ENCODE measurements around the gene LIMS1. TPM values are rescaled to one million over a fixed set of nuclear protein-coding genes. Genes with fewer than 3 reads are reported as not detected.
"Not testable (repeated sequence)": the region's sequence is repeated elsewhere in the genome, so short reads cannot be mapped to it uniquely, and the experiment has no call there.

The LIMS1 gene, protein sequence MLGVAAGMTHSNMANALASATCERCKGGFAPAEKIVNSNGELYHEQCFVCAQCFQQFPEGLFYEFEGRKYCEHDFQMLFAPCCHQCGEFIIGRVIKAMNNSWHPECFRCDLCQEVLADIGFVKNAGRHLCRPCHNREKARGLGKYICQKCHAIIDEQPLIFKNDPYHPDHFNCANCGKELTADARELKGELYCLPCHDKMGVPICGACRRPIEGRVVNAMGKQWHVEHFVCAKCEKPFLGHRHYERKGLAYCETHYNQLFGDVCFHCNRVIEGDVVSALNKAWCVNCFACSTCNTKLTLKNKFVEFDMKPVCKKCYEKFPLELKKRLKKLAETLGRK
- total RNA-seq = 10 to 100 TPM; 59.8 to 65.2 TPM
- long read RNA-seq, full-length matches to known transcripts = 5 of 26 reads
- long read RNA-seq, partial matches to known transcripts = 0 of 26 reads
- long read RNA-seq, other reads (novel, unspliced or antisense) = 21 of 26 reads

DNA sequence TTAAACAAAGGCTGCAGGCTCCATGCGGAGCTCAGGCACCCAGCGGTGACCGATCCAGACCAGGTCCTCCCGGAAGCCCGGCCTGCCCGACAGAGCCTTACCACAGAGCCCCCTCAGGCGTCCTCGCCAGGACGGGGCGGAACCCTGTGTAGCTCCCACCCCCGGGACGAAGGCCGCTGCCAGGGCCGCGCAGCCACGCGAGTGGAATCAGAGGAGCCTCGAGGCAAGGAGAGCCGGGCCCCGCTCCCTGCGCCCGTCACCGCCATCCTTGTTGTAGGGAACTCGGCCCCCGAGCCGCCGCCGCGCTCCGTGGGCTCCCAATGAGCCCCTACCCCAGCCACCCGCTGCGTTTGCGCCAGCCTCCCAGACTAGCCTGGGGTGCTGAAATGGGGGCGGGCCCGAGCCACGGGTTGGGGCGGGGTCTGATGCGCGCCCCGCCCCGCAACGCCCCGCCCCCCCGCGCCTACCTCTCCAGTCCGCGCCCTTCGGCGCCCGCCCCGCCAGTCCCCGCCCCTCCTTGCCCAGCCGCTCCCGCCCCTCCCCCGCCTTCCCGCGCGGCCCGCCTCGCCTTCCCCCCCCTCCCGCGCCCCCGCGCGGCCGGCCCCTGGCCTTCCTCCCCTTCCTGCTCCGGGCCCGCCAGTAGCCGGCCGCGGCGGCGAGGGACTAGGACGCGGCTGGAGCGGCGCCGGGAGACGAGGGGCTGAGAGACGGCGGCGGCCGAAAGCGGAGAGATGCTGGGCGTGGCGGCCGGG is at the start of gene LIMS1:
TSS of gene LIMS1 (plus strand) at position 639 of the 752 bp plus-strand sequence. CDS start at position 732, 93 bp downstream.
- ATAC-seq (peak; percentile 96 to 97), DNase-seq (peak; percentile 93)
- intact Hi-C loops (cut with DNase I) = loop anchor here in 1 of 2 donors (10.0 kb wide), 1 partner anchor 51 kb away; no protein-coding TSS in a partner anchor

DNA sequence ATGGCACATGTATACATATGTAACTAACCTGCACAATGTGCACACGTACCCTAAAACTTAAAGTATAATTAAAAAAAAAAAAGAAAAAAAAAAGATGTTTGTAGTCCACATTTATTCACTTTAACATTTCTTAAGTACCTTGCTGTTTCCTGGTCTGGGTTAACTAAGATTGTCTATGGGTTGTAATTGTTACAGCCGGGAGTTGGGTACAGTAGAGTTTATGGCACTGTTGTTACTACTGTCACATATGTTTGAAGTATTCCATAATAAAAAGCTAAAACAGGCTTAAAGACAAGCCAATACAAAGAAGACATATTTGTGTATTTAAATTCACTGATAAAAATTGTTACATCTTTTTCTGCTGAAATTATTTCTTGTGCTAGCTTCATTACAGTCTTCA is 49.0 kb upstream of the LIMS1 start:
- intact Hi-C loops (cut with DNase I) = no loop called here
- no peak for ATAC-seq

DNA sequence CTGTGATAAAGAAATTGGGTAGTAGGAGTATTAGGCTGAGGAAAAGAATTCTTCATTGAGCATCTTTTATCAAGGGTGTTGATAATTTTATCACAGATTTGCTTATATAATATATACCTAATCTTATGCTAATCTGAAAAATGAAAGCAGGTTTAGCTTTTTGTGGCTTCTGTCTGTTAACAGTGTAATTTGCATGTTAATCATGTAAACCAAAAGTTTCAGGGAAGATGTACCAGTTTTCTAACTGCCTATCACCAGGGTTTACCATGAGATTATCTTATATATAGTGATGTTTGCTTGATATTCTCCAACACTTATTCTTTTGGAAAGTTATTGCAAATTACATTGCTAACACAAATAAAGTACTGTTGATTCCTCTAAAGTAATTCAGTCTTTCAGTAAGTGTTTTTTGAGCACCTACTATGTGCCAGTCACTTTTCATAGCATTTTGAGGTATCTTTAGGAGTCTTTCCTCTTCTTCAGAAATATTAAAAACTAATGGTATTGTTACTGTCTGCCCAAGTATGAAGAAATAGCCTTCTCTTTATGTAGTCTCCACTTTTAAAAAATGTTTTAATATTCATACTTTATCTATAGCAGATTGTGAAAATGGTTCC is 43.7 kb upstream of the LIMS1 start:
- DNase-seq (no peak), ATAC-seq (no peak)
- intact Hi-C loops (cut with DNase I) = no loop called here

More for the DNA sequence above, 49.0 kb upstream of the LIMS1 start:
- DNase-seq = no peak

DNA sequence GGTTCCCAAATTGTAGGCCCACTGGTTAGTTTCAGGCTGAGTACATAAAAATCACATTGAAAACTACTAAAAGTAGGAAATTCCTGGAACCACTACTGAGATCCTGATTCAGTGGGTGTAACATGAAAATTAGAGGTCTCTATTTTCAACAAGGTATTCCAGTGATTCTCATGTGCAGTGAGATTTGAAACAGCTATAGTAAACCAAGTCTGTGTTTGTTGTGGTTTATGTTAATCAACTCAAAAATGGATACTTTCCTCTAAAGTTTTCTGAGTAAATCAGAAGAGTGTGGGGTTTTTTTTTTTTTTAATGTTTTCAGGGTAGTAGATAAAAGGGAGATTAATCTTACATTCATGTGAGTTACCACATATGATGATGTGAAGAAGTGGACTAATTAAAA is 42.4 kb upstream of the LIMS1 start:
- intact Hi-C loops (cut with DNase I) = no loop called here
- ATAC-seq (no peak), DNase-seq (no peak)

DNA sequence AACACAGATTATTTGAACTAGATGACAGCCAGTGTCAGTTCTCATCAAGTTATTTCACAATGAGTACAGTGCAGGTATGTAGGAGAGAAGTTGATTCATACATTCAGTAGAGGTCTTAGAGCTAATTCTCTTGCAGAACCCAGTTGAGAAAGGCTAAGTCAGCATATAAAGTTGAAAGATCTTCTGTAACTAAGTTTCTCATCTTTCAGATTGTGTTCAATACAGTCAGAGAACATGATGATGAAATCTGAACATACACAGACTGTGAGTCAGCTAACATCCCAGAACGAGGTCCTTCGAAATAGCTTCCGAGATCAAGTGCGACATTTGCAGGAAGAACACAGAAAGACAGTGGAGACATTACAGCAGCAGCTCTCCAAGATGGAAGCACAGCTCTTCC is 41.9 kb upstream of the LIMS1 start:
- ATAC-seq (peak in 1 of 2 donors; percentile 94), DNase-seq (no peak)
- intact Hi-C loops (cut with DNase I) = no loop called here

DNA sequence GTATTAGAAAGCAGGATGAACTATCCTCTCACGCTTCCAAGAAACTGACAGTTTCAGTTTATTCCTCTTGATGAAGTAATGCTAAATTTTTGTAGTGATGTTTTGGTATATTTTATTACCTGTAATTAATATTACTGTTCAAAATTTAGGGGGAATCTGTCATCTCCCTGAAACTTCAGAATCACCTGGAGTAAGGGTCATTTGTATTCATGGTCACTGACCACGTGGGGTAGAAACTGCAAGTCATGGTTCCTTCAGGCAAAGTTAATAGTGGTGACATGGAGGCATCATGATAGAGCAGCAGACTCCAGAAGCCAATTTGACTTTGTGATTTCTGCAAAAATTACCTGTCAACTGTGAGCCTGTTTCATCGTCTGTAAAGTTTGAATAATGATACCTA is 38.1 kb upstream of the LIMS1 start:
- intact Hi-C loops (cut with DNase I); ATAC-seq; DNase-seq: not testable (repeated sequence)

DNA sequence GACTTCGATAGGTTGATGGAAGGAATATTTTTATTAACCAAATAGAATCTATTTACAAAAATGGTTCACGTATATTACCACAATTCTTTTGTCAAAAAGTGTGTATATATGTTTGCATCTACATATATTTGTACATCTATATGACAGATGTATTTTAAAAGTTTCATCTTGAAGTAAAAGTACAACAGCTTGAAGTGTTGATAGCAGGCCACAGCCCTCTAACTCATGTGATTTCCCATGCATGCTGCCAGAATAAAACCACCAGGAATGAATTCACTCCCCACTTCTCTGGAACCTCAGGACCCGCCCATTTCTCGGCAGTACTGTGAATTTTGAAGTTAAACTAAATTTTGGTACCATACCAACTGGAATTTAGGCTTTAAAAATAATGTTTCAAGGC is 26.6 kb upstream of the LIMS1 start:
- intact Hi-C loops (cut with DNase I); DNase-seq; ATAC-seq: not testable (repeated sequence)

DNA sequence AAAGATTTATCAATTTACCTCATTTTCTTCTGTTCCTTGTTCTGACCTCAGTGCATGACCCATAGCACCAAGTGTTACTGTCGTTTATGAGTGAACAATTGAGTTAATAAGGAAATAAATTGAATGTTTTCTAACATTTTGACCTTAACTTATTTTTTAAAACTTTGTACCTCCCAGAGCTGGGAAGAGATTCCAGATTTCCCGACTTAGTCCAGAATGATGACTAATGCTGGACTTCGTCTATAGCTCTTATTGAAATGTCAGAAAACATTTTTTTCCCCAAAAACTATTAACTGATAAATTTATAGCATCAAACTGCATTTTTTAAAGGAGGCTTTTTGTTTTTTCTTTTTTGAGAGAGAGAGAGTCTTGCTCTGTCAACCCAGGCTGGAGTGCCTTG is 21.8 kb upstream of the LIMS1 start:
- DNase-seq; ATAC-seq; intact Hi-C loops (cut with DNase I): not testable (repeated sequence)

DNA sequence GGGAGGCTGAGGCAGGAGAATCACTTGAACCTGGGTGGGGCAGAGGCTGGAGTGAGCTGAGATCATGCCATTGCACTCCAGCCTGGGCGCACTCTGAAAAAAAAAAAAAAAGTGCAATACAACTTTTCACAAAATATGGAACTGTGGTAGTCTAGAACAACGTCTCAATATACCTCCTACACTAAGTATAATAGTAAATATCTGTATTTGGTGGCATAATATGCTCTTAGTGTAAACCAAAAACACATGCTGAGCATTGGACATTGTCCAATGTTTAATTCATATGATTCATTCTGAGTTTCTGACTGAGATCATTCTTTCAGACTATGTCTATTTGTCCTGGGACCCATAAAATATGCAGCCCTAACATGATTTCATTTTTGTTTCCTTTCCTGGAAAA is 19.8 kb upstream of the LIMS1 start:
- intact Hi-C loops (cut with DNase I); DNase-seq; ATAC-seq: not testable (repeated sequence)

DNA sequence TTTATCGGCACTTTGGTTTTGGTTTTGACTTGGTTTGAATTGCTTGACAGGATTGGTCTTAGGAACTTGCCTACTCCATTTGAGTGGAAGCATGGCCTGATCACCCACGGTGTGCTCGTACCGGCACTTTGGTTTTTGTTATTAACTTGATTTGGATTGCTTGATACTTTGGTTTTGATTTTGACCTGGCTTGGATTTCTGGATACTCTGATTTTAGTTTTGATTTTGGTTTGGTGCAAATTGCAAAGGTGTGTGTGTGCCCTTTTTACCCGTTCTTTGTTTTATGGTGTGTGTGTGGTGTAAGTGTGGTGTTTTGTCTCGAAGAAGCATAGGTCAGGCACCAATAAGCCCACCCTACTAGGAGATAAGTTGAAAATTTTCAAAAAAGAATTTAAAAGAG is 9.6 kb upstream of the LIMS1 start:
- DNase-seq; intact Hi-C loops (cut with DNase I); ATAC-seq: not testable (repeated sequence)

DNA sequence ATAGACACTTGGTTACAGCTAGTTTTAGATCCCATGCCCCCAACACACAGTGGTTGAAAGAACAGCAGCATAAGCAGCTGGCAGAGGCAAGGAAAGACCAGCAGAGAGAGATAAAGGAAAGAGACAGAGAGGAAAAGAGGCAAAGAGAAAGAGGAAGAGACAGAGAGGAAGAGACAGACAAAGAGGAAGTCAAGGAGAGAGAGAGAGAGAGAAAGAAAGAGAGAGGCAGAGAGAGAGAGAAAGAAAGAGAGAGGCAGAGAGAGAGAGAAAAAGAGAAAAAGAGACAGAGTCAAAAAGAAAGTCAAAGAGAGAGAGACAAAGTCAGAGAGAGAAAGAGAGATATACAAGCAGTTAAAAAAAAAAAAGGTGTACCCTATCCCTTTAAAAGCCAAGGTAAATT is 9.0 kb upstream of the LIMS1 start:
- DNase-seq; intact Hi-C loops (cut with DNase I); ATAC-seq: not testable (repeated sequence)

DNA sequence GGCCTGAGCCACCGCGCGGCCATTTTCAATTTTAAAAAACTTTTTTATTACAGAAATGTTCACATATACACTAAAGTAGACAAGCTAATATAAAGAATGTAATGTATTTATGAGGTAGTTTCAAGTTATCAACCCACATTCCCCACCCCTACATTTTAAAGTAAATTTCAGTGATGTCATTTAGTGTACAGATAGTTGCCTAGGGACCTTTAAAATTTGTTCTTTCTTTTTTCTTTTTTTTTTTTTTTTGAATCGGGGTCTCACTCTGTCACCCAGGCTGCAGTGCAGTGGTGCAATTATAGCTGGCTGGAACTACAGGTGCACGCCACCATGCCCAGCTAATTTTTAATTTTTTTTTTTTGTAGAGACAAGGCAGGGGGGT is 2.6 kb upstream of the LIMS1 start:
- DNase-seq = no peak
- ATAC-seq = no peak
- intact Hi-C loops (cut with DNase I) = loop anchor here in 1 of 2 donors (10.0 kb wide), 1 partner anchor 53 kb away; no protein-coding TSS in a partner anchor

DNA sequence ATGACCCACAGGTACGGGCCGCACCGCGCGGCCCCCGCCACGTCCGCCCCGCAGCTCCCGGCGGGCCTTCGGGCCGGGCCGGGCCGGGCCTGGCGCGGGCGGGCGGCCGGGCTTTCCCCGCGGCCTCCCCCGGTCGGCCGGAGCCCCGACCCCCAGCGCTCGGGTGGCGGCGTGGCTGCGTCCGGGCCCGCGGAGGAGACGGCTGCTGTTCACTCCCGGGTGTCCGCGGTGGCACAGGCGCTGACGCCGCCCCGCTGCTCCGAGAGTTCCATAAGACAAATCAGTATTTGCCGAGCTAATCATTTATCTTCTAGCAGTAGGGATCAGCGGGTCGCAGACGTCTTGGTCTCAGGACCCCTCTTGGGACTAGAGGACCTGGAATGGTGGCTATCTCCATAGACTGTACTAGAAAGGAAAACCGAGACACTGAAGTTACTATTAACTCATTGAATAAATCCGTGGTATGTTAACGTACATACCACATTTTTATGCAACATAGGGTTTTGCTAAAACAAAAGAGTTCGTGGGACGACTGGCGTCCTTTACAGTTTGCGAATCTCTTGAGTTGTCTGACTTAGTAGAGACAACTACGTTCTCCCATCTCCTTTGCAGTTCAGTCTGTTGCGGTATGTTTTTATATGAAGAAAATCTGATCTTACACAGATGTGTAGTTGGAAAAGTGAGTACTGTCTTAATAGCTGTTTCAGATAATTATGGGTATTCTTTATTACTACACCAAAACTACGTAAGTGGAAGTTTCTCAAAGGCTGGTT is 500 bp downstream of the LIMS1 start:
- peak in 1 of 2 donors; percentile 38 for ATAC-seq

DNA sequence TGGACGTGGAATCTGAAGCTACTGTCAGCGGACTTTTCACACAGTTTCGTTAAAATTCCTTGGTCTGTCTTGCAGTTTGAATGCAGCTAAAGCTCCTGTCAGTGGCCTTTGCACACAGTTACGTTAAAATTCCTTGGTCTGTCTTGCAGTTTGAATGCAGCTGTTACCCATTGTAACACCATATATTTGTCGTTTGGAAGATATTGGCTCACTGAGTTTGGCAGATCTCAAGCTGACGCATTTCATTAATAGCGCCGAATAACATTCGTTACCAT is 1.0 kb downstream of the LIMS1 start:
- ATAC-seq = no peak

More for the DNA sequence above, 500 bp downstream of the LIMS1 start:
- DNase-seq = peak; percentile 44
- intact Hi-C loops (cut with DNase I) = loop anchor here in 1 of 2 donors (10.0 kb wide), 1 partner anchor 50 kb away; no protein-coding TSS in a partner anchor

DNA sequence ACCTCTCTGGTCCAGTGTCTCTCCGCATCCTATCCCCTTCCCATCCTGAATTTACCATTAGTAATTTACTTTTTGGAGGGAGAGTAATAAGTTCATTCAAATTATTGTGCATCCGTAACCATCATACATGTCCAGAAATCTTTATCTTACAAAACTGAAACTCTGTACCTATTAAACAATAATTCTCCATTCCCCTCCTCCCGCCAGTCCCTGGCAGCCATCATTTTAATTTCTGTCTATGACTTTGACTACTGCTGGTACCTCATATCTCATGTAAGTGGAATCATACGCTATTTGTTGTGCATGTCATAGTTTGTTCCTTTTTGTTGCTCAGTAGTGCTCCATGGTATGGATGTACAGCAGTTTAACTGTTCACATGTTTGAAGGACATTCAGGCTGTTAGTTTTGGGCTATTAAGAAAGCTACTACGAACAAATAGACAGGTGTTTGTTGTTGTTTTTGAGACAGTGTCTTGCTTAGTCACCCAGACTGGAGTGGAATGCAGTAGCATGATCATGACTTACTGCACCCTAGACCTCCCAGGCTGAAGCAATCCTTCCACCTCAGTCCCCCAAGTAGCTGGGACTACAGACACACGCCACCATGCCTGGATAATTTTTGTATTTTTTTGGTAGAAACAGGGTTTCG is 2.0 kb downstream of the LIMS1 start:
- DNase-seq (no peak), ATAC-seq (no peak)
- intact Hi-C loops (cut with DNase I) = loop anchor here in 1 of 2 donors (10.0 kb wide), 1 partner anchor 49 kb away; no protein-coding TSS in a partner anchor

More for the DNA sequence above, 1.0 kb downstream of the LIMS1 start:
- intact Hi-C loops (cut with DNase I) = loop anchor here in 1 of 2 donors (10.0 kb wide), 1 partner anchor 50 kb away; no protein-coding TSS in a partner anchor
- no peak for DNase-seq

DNA sequence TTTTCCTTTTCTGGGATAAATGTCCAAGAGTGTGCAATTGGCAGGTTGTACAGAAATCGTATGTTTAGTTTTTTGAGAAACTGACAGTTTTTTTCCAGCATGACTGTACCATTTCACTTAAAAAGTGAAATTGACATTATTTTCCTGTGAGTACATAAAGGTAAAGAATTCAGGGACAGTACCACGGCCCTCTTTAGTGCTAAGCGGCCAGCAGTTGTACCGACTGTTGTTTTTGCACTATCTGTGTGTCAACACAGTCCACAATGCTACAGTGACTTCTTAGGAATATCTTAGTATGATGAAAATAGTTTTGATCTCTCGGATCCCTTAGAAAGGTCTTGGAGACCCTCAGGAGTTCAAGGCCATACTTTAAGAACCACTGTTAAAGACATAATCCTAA is 2.6 kb downstream of the LIMS1 start:
- no peak for ATAC-seq
- intact Hi-C loops (cut with DNase I) = loop anchor here in 1 of 2 donors (10.0 kb wide), 1 partner anchor 48 kb away; no protein-coding TSS in a partner anchor
- DNase-seq = no peak

DNA sequence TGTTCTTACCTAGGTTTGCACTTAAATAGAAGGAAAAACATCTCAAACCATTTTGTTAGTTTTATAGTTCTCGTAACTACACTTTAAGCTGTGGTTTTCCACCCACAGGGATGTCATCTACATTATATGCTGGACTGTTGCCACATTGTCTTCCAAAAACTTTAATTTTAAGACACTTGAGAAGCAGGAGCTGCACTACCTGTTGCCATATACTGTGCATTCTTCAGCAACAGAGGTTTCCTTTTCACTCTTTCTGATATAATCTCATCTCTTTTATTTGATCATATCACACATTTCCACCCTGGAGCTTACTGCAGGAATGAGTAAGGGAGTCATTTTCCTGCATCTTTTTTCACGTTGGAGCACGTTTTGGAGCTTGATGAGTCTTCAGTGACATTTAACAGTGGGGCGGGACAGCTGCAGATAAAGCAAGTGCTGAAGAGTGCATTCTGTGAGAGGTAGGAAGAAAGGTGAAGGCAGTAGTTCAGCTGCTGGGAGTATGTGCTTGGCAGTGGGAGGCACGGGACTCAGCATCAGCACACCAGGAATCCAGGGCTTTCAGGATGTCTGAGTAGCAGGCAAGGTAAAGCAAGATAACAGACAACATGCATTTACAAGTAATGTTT is 3.8 kb downstream of the LIMS1 start:
- intact Hi-C loops (cut with DNase I) = loop anchor here in 1 of 2 donors (10.0 kb wide), 1 partner anchor 47 kb away; no protein-coding TSS in a partner anchor
- ATAC-seq (peak in 1 of 2 donors; percentile 7), DNase-seq (no peak)
